CD14-positive monocyte (primary cell): ENCODE data around the gene MIA. TPM values are rescaled to one million over a fixed set of nuclear protein-coding genes. Genes with fewer than 3 reads are reported as not detected.

ENCODE experiments used
- DNase-seq, 3 donors: peaks; one replicate each; pipeline ENCODE4 v3.0.0-alpha.2; 2011 to 2022
- H2AFZ ChIP-seq: 2 replicates; pipeline ENCODE4 v1.6.0; 2012; ENCODE audit warnings: mild to moderate bottlenecking, low read depth, low read length, inconsistent platforms; ENCODE audit not compliant: insufficient read depth, poor library complexity, severe bottlenecking
- H3K27ac ChIP-seq, 2 donors: 1 replicate in 1 of 2; 2 replicates in 1 of 2; pipeline ENCODE4 v1.5.1; 2012 to 2013; ENCODE audit warnings: low read length in 2 of 2, control low read depth in 1 of 2, inconsistent platforms in 1 of 2, low read depth in 1 of 2, mild to moderate bottlenecking in 1 of 2
- H3K27me3 ChIP-seq, 2 donors: one replicate each; pipeline versions ENCODE4 v1.6.0 to v1.6.1; 2011 to 2013; ENCODE audit warnings: low read length in 2 of 2; ENCODE audit not compliant: control insufficient read depth in 2 of 2, insufficient read depth in 2 of 2
- H3K36me3 ChIP-seq, 2 donors: replicated peaks in 1 of 2; 1 replicate in 1 of 2; 2 replicates in 1 of 2; pipeline versions ENCODE4 v1.5.1 to v1.6.1; 2012 to 2013; ENCODE audit warnings: low read length in 2 of 2, control low read depth in 1 of 2, inconsistent platforms in 1 of 2, mild to moderate bottlenecking in 1 of 2; ENCODE audit not compliant: insufficient read depth in 2 of 2, control insufficient read depth in 1 of 2
- H3K4me1 ChIP-seq, 2 donors: 1 replicate in 1 of 2; 2 replicates in 1 of 2; pipeline versions ENCODE4 v1.5.1 to v1.6.1; 2012 to 2013; ENCODE audit warnings: low read length in 2 of 2, control low read depth in 1 of 2, inconsistent platforms in 1 of 2, mild to moderate bottlenecking in 1 of 2, moderate library complexity in 1 of 2; ENCODE audit not compliant: insufficient read depth in 2 of 2, control insufficient read depth in 1 of 2
- H3K4me2 ChIP-seq: replicated peaks from 2 replicates; pipeline ENCODE3; 2012; ENCODE audit warnings: low read length, moderate library complexity, mild to moderate bottlenecking; ENCODE audit not compliant: poor library complexity, severe bottlenecking; ENCODE audit errors: extremely low read depth
- H3K4me3 ChIP-seq, 3 experiments: fragments of 200-600 bp in 1 of 3; sonication (generic) in 1 of 3; replicated peaks in 1 of 3; 1 replicate in 2 of 3; 2 replicates in 1 of 3; pipeline ENCODE4 v1.5.1; 2011 to 2013; ENCODE audit warnings: low read length in 3 of 3, mild to moderate bottlenecking in 3 of 3, control low read depth in 2 of 3, low read depth in 2 of 3, inconsistent platforms in 1 of 3, moderate library complexity in 1 of 3
- H3K79me2 ChIP-seq: 2 replicates; pipeline ENCODE4 v1.6.0; 2012; ENCODE audit warnings: mild to moderate bottlenecking, control low read depth, inconsistent platforms, low read length, moderate library complexity; ENCODE audit not compliant: insufficient read depth
- H3K9ac ChIP-seq: 2 replicates; pipeline ENCODE4 v1.6.0; 2017; ENCODE audit warnings: low read length, mild to moderate bottlenecking; ENCODE audit not compliant: insufficient read depth, poor library complexity, severe bottlenecking
- H3K9me3 ChIP-seq, 2 donors: replicated peaks in 1 of 2; 1 replicate in 1 of 2; 2 replicates in 1 of 2; pipeline versions ENCODE4 v1.5.1 to v1.6.1; 2012 to 2013; ENCODE audit warnings: low read length in 2 of 2, control low read depth in 1 of 2; ENCODE audit not compliant: control insufficient read depth in 1 of 2, insufficient read depth in 1 of 2
- H4K20me1 ChIP-seq: 2 replicates; pipeline ENCODE4 v1.6.0; 2012; ENCODE audit warnings: mild to moderate bottlenecking, low read length, control low read depth, moderate library complexity; ENCODE audit not compliant: insufficient read depth
- H3K27ac Mint-ChIP-seq, 7 donors: one replicate each; pipeline ENCODE4 v1.8.0; 2020; ENCODE audit warnings: mild to moderate bottlenecking in 7 of 7, mixed read lengths in 7 of 7, moderate library complexity in 6 of 7, inconsistent platforms in 2 of 7
- H3K27me3 Mint-ChIP-seq, 3 donors: one replicate each; pipeline ENCODE4 v1.8.0; 2021 to 2022; ENCODE audit warnings: low read depth in 3 of 3, mild to moderate bottlenecking in 3 of 3, mixed read lengths in 3 of 3, moderate library complexity in 3 of 3, inconsistent platforms in 1 of 3
- H3K36me3 Mint-ChIP-seq, 2 donors: one replicate each; pipeline ENCODE4 v1.8.0; 2020; ENCODE audit warnings: mixed read lengths in 2 of 2, inconsistent platforms in 1 of 2, mild to moderate bottlenecking in 1 of 2
- H3K4me1 Mint-ChIP-seq: one replicate; pipeline ENCODE4 v1.8.0; 2020; ENCODE audit warnings: mild to moderate bottlenecking, mixed read lengths
- H3K4me3 Mint-ChIP-seq, 2 donors: one replicate each; pipeline ENCODE4 v1.8.0; 2020; ENCODE audit warnings: mild to moderate bottlenecking in 2 of 2, mixed read lengths in 2 of 2, moderate library complexity in 1 of 2
- H3K9me3 Mint-ChIP-seq, 7 donors: one replicate each; pipeline ENCODE4 v1.8.0; 2020 to 2022; ENCODE audit warnings: mixed read lengths in 7 of 7, mild to moderate bottlenecking in 6 of 7, moderate library complexity in 6 of 7, inconsistent platforms in 2 of 7
- CTCF ChIP-seq: fragments of 200-600 bp; IDR thresholded peaks from one replicate; pipeline ENCODE4 v1.8.0; 2022; ENCODE audit warnings: antibody characterized with exemption, mild to moderate bottlenecking
- WGBS: methylation state at CpG from one replicate; pipeline ENCODE4 v1.1.5; 2013; ENCODE audit warnings: missing lambda C conversion rate; ENCODE audit not compliant: insufficient coverage; 5-methylcytosine and 5-hydroxymethylcytosine counted together
- intact Hi-C, 2 donors: fragments of 100-400 bp; cut with micrococcal nuclease; formaldehyde crosslinking; loops; one replicate each; pipeline versions ENCODE4 v1.15.0 to v1.15.1; 2023
- polyA plus RNA-seq, 3 donors: library from polyadenylated mRNA; depleted of rRNA in 1 of 3; unstranded in 2 of 3; stranded (reverse) in 1 of 3; fragments of 300-500 nt in 2 of 3; fragments of >200 nt in 1 of 3; fragmentation: Illumina TruSeq in 2 of 3; gene quantifications; 1 replicate in 2 of 3; 2 replicates in 1 of 3; pipeline ENCODE4 v1.2.3, GENCODE V29; 2012 to 2021

MIA gene
- polyA plus RNA-seq, 3 donors = 0.47 TPM; not detected in 2

- peaks cover 73% of the 10 kb centered on the region for H4K20me1 ChIP-seq
- 88% methylated on average over 8 of the region's 13 CpGs for WGBS
These were observed 26.3 kb downstream of the MIA start for GRCh38 chr19:40801426-40802299.

More at GRCh38 chr19:40801426-40802299, 26.3 kb downstream of the MIA start:
- H3K4me3 ChIP-seq = peak overlapping the region in 1 of 3 experiments; percentile 94
- peak overlapping the region; percentile 16 for H3K9ac ChIP-seq
- no peak overlapping the region for H2AFZ ChIP-seq
- Mint-ChIP-seq H3K27ac (peak overlapping the region in 6 of 7 donors; percentile 76 to 92 (median 88)), H3K36me3 (peaks cover 38 to 55% of the 10 kb centered on the region in 2 donors), H3K4me3 (peak overlapping the region; percentile 67 to 89), H3K4me1 (peaks cover 84% of the 10 kb centered on the region), H3K9me3 (no peaks in the 10 kb centered on the region), H3K27me3 (peaks cover 0 to 3% (median under 1%) of the 10 kb centered on the region in 3 donors)
- intact Hi-C loops = loop anchor here in 1 of 2 donors (10.0 kb wide), 1 partner anchor 47 kb away; the partner anchor contains the start of genes ACTMAP and SNRPA
- DNase-seq = no peak
- TF ChIP-seq CTCF = no peak
- H3K27ac ChIP-seq = peak overlapping the region; percentile 61 to 67
- peaks cover 70 to 73% of the 10 kb centered on the region in 2 donors for H3K4me1 ChIP-seq
- peaks cover 31 to 53% of the 10 kb centered on the region in 2 donors for H3K36me3 ChIP-seq
- peak overlapping the region; percentile 94 for H3K4me2 ChIP-seq
- H3K79me2 ChIP-seq = peaks cover 76% of the 10 kb centered on the region
- H3K9me3 ChIP-seq = no peaks in the 10 kb centered on the region
- H3K27me3 ChIP-seq = no peaks in the 10 kb centered on the region
